Right lobe of liver (tissue), 6 donors: ENCODE results near the gene PCDHA6. TPM values are rescaled to one million over a fixed set of nuclear protein-coding genes. Genes with fewer than 3 reads are reported as not detected.
"Not testable (repeated sequence)": the region's sequence is repeated elsewhere in the genome, so short reads cannot be mapped to it uniquely, and the experiment has no call there.

Source experiments
- ATAC-seq, 4 donors: fragments of 200-7000 bp; cut with Tn5 transposase; one replicate each; pipeline ENCODE4 v1.9.1; 2020; ENCODE audit warnings: mild to moderate bottlenecking in 4 of 4, moderate library complexity in 4 of 4
- DNase-seq, 3 donors: peaks; one replicate each; pipeline ENCODE4 v3.0.0-alpha.2; 2020
- H3K27ac ChIP-seq, 3 donors: fragments of 200-600 bp; one replicate each; pipeline ENCODE4 v1.8.0; 2022
- H3K27me3 ChIP-seq, 2 donors: fragments of 200-600 bp; one replicate each; pipeline ENCODE4 v1.8.0; 2022
- H3K36me3 ChIP-seq, 4 donors: fragments of 200-600 bp; sonication (generic) in 1 of 4; one replicate each; pipeline versions ENCODE4 v1.5.1 to v1.8.0; 2017 to 2022; ENCODE audit warnings: control low read depth in 1 of 4
- H3K4me1 ChIP-seq, 4 donors: fragments of 200-600 bp; sonication (generic) in 1 of 4; one replicate each; pipeline versions ENCODE4 v1.5.1 to v1.8.0; 2017 to 2022; ENCODE audit warnings: control low read depth in 1 of 4
- H3K4me3 ChIP-seq, 3 donors: fragments of 200-600 bp; one replicate each; pipeline ENCODE4 v1.8.0; 2022
- H3K9me3 ChIP-seq, 4 donors: fragments of 200-600 bp; sonication (generic) in 1 of 4; one replicate each; pipeline versions ENCODE4 v1.5.1 to v1.8.0; 2017 to 2022; ENCODE audit warnings: control low read depth in 1 of 4
- POLR2A ChIP-seq: fragments of 450-650 bp; IDR thresholded peaks from one replicate; pipeline ENCODE4 v1.6.1; 2017; ENCODE audit warnings: antibody characterized with exemption, mild to moderate bottlenecking
- WGBS: methylation state at CpG from one replicate; pipeline ENCODE4 v1.1.6; 2018; ENCODE audit warnings: low coverage, low lambda C conversion rate; ENCODE audit not compliant: insufficient coverage; ENCODE audit errors: missing lambda C conversion rate; 5-methylcytosine and 5-hydroxymethylcytosine counted together
- intact Hi-C, 2 donors: fragments of 100-400 bp; cut with DNase I; formaldehyde crosslinking; loops; one replicate each; pipeline versions ENCODE4 v1.11.2 to v1.14.1; 2022
- total RNA-seq, 6 experiments: library from RNA; depleted of rRNA in 2 of 6; stranded (reverse); fragments of >200 nt in 2 of 6; fragmentation: NEBNext Ultra II Directional in 3 of 6; extraction: Animal tissue kit (Norgen Biotek cat#: 25700) in 3 of 6; gene quantifications; one replicate each; pipeline versions ENCODE4 v1.1.0 to v1.2.4, GENCODE V29; 2016 to 2023
- TF ChIP-seq, protein P1 (sequence below), 4 donors: fragments of 200-600 bp in 3 of 4; fragments of 450-650 bp in 1 of 4; IDR thresholded peaks; one replicate each; pipeline versions ENCODE4 v1.5.1 to v1.8.0; 2016 to 2022; ENCODE audit warnings: antibody characterized with exemption in 4 of 4, mild to moderate bottlenecking in 2 of 4
- donor health status: DM: no; HTN: yes; CAD: no.
- donor health status: DM: no; HTN: no; CAD: no.
- donor health status: DM: no; HTN: no; CAD: no.
- donor health status: DM: no; HTN: yes; CAD: no.
- donor health status: DM: no; HTN: yes; CAD: no.

The PCDHA6 gene
- total RNA-seq, 6 experiments from 2014 or later: 0.12 TPM; not detected in 5

DNA sequence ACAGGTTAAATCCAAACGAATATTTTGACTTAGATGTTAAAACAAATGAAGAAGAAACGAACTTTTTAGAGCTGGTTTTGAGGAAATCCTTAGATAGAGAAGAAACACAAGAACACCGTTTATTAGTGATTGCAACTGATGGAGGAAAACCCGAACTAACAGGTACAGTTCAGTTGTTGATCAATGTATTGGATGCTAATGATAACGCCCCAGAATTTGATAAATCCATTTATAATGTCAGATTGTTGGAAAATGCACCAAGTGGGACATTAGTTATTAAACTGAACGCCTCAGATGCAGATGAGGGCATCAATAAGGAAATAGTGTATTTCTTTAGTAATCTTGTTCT, 5.5 kb upstream of the PCDHA6 start:
- ATAC-seq (no peak), DNase-seq (no peak)
- H3K27me3 ChIP-seq: peaks cover 0 to 11% of the 10 kb centered on the region in 2 donors
- no peak overlapping the region for H3K4me3 ChIP-seq
- WGBS: 20% methylated on average over 6 of the region's 6 CpGs
- no peaks in the 10 kb centered on the region for H3K36me3 ChIP-seq
- intact Hi-C loops: no loop called here
- H3K4me1 ChIP-seq: no peaks in the 10 kb centered on the region
- no peak overlapping the region for H3K27ac ChIP-seq
- no peaks in the 10 kb centered on the region for H3K9me3 ChIP-seq
- TF ChIP-seq POLR2A: no peak
- TF ChIP-seq, protein P1, sequence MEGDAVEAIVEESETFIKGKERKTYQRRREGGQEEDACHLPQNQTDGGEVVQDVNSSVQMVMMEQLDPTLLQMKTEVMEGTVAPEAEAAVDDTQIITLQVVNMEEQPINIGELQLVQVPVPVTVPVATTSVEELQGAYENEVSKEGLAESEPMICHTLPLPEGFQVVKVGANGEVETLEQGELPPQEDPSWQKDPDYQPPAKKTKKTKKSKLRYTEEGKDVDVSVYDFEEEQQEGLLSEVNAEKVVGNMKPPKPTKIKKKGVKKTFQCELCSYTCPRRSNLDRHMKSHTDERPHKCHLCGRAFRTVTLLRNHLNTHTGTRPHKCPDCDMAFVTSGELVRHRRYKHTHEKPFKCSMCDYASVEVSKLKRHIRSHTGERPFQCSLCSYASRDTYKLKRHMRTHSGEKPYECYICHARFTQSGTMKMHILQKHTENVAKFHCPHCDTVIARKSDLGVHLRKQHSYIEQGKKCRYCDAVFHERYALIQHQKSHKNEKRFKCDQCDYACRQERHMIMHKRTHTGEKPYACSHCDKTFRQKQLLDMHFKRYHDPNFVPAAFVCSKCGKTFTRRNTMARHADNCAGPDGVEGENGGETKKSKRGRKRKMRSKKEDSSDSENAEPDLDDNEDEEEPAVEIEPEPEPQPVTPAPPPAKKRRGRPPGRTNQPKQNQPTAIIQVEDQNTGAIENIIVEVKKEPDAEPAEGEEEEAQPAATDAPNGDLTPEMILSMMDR (IDR thresholded peaks at IDR 0.05): peak in 1 of 4 donors; percentile 2

DNA sequence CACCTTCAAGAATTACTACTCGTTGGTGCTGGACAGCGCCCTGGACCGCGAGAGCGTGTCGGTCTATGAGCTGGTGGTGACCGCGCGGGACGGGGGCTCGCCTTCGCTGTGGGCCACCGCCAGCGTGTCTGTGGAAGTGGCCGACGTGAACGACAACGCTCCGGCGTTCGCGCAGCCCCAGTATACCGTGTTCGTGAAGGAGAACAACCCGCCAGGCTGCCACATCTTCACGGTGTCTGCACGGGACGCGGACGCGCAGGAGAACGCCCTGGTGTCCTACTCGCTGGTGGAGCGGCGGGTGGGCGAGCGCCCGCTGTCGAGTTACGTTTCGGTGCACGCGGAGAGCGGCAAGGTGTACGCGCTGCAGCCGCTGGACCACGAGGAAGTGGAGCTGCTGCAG, 4.8 kb upstream of the PCDHA6 start:
- peaks cover 0 to 11% of the 10 kb centered on the region in 2 donors for H3K27me3 ChIP-seq
- H3K36me3 ChIP-seq, intact Hi-C loops, DNase-seq, H3K4me1 ChIP-seq, H3K9me3 ChIP-seq, H3K27ac ChIP-seq, ATAC-seq, H3K4me3 ChIP-seq: not testable (repeated sequence)
- WGBS: 25% methylated on average over 4 of the region's 48 CpGs

DNA sequence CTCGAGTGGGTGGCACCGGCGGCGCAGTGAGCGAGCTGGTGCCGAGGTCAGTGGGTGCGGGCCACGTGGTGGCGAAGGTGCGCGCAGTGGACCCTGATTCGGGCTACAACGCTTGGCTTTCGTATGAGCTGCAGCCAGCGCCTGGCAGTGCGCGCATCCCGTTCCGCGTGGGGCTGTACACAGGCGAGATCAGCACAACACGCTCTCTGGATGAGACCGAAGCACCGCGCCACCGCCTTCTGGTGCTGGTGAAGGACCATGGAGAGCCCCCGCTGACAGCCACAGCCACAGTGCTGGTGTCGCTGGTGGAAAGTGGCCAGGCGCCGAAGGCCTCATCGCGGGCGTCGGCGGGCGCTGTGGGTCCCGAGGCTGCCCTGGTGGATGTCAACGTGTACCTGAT, 4.3 kb upstream of the PCDHA6 start:
- Histone ChIP-seq H3K4me1 (no peaks in the 10 kb centered on the region), H3K4me3 (no peak overlapping the region), H3K9me3 (peaks cover 0 to 2% (median 0%) of the 10 kb centered on the region in 4 donors), H3K27ac (no peak overlapping the region), H3K27me3 (peaks cover 0 to 8% of the 10 kb centered on the region in 2 donors), H3K36me3 (no peaks in the 10 kb centered on the region)
- WGBS: no CpG with 5 or more reads among the region's 38 CpGs
- no peak for TF ChIP-seq POLR2A
- TF ChIP-seq, protein P1 (IDR thresholded peaks at IDR 0.05): no peak
- ATAC-seq (no peak), DNase-seq (peak in 1 of 3 donors; percentile 46)
- intact Hi-C loops: no loop called here

DNA sequence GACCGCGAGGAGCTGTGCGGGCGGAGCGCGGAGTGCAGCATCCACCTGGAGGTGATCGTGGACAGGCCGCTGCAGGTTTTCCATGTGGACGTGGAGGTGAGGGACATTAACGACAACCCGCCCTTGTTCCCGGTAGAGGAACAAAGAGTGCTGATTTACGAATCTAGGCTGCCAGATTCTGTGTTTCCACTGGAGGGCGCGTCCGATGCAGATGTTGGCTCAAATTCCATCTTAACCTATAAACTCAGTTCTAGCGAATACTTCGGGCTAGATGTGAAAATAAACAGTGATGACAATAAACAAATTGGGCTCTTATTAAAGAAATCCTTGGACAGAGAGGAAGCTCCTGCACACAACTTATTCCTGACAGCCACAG, 590 bp downstream of the PCDHA6 start:
- TF ChIP-seq, protein P1 (IDR thresholded peaks at IDR 0.05): no peak
- no peak for TF ChIP-seq POLR2A
- ATAC-seq (no peak), DNase-seq (no peak)
- Histone ChIP-seq H3K27me3 (peaks cover 0 to 10% of the 10 kb centered on the region in 2 donors), H3K4me3 (no peak overlapping the region), H3K4me1 (no peaks in the 10 kb centered on the region), H3K9me3 (peaks cover 0 to 2% (median 0%) of the 10 kb centered on the region in 4 donors), H3K36me3 (no peaks in the 10 kb centered on the region), H3K27ac (no peak overlapping the region)
- intact Hi-C loops: no loop called here
- 31% methylated on average over 16 of the region's 18 CpGs for WGBS

DNA sequence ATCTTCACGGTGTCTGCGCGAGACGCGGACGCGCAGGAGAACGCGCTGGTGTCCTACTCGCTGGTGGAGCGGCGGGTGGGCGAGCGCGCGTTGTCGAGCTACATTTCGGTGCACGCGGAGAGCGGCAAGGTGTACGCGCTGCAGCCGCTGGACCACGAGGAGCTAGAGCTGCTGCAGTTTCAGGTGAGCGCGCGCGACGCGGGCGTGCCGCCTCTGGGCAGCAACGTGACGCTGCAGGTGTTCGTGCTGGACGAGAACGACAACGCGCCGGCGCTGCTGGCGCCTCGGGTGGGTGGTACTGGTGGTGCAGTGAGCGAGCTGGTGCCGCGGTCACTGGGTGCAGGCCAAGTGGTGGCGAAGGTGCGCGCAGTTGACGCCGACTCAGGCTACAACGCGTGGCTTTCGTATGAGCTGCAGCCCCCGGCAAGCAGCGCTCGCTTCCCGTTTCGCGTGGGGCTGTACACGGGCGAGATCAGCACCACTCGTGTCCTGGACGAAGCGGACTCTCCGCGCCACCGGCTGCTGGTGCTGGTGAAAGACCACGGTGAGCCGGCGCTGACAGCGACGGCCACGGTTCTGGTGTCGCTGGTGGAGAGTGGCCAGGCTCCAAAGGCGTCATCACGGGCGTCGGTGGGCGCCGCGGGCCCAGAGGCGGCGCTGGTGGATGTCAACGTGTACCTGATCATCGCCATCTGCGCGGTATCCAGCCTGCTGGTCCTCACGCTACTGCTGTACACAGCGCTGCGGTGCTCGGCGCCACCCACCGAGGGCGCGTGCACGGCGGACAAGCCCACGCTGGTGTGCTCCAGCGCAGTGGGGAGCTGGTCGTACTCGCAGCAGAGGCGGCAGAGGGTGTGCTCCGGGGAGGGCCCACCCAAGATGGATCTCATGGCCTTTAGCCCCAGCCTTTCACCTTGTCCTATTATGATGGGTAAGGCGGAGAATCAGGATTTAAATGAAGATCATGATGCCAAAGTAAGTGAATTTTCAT, 2.0 kb downstream of the PCDHA6 start:
- H3K27ac ChIP-seq, ATAC-seq, H3K36me3 ChIP-seq, DNase-seq, H3K4me3 ChIP-seq, H3K4me1 ChIP-seq, intact Hi-C loops, H3K9me3 ChIP-seq: not testable (repeated sequence)
- H3K27me3 ChIP-seq: peaks cover 0 to 10% of the 10 kb centered on the region in 2 donors
- 61% methylated on average over 12 of the region's 106 CpGs for WGBS
